Measurements from ENCODE around the gene KRT82.

Gene KRT82

DNA sequence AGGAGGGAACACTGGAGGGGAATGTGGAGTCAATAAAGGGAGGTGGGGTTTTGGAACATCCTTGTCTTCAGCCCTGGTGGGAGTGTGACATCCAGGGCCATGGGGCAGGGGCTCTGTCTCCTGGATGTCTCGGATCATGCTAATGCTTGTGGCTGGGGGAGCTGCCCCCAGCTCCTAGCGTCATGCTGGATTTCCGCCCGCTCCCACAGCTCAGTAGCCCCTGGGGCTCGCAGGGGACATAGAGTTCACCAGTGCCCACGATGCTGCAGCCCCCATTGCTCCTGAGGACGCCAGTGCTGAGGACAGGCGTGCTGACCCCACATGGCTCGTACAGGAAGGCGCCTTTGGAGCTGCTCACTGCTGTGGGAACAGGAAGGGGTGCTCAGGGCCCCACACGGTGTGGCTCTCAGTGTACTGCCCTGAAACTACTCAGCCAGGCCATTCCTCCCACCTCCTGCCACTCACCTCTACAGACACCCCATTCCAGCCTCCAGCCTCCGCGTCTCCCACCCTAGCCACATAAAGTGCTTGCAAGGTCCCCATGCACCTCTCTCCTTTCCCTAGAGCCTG, 11.2 kb downstream of the KRT82 start:
- no peaks in the 10 kb centered on the region for H4K20me1 ChIP-seq (ENCODE audit: insufficient read depth, low read length)
- TF ChIP-seq, protein P1, sequence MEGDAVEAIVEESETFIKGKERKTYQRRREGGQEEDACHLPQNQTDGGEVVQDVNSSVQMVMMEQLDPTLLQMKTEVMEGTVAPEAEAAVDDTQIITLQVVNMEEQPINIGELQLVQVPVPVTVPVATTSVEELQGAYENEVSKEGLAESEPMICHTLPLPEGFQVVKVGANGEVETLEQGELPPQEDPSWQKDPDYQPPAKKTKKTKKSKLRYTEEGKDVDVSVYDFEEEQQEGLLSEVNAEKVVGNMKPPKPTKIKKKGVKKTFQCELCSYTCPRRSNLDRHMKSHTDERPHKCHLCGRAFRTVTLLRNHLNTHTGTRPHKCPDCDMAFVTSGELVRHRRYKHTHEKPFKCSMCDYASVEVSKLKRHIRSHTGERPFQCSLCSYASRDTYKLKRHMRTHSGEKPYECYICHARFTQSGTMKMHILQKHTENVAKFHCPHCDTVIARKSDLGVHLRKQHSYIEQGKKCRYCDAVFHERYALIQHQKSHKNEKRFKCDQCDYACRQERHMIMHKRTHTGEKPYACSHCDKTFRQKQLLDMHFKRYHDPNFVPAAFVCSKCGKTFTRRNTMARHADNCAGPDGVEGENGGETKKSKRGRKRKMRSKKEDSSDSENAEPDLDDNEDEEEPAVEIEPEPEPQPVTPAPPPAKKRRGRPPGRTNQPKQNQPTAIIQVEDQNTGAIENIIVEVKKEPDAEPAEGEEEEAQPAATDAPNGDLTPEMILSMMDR (IDR thresholded peaks at IDR 0.05; ENCODE audit: low read depth, low read length) = no peak
- no peak for TF ChIP-seq EZH2phosphoT487 (IDR thresholded peaks at IDR 0.05; ENCODE audit: low read depth)
- H3K27me3 ChIP-seq (ENCODE audit: low read depth, low read length) = peaks cover 9% of the 10 kb centered on the region
- no peak overlapping the region for H3K4me3 ChIP-seq (ENCODE audit: low read length)
- H3K4me2 ChIP-seq (ENCODE audit: low read length) = no peak overlapping the region
- H3K4me1 ChIP-seq (ENCODE audit: low read length) = peaks cover 7% of the 10 kb centered on the region
- H3K9ac ChIP-seq (ENCODE audit: low read length) = no peak overlapping the region
- H2AFZ ChIP-seq (ENCODE audit: low read depth, low read length) = no peak overlapping the region
- H3K27ac ChIP-seq (ENCODE audit: low read length) = no peak overlapping the region
- H3K9me3 ChIP-seq (ENCODE audit: insufficient read depth, low read length) = no peaks in the 10 kb centered on the region
- no peaks in the 10 kb centered on the region for H3K79me2 ChIP-seq (ENCODE audit: low read length)
- no peaks in the 10 kb centered on the region for H3K36me3 ChIP-seq (replicated peaks; ENCODE audit: low read depth, low read length)

DNA sequence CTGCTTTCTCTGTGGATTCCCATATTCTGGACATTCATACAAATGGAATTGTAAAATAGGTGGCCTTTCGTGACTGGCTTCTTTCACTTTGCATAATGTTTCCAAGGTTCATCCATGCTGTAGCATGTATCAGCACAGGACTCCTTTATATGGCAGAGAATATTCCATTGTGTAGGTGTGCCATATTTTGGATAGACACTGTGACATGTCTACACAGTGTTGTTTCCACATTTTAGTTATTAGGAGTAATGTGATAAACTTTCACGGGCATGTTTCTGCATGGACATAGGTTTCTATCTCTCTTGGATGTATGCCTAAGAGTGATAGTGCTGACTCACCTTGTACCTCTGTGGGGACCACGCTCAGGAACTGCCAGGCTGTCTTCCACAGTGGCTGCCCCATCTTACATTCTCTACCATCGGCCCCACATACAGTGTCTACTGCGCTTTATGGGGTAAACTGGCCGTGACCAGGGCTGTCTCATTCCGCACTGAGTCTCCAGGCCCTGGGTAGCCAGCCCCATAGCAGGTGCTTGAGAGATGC, 13.6 kb downstream of the KRT82 start:
- H3K4me3 ChIP-seq (ENCODE audit: low read length) = no peak overlapping the region
- no peak for TF ChIP-seq EZH2phosphoT487 (IDR thresholded peaks at IDR 0.05; ENCODE audit: low read depth)
- TF ChIP-seq, protein P1 (IDR thresholded peaks at IDR 0.05; ENCODE audit: low read depth, low read length) = no peak
- no peak overlapping the region for H3K27ac ChIP-seq (ENCODE audit: low read length)
- peaks cover 7% of the 10 kb centered on the region for H3K4me1 ChIP-seq (ENCODE audit: low read length)
- H3K79me2 ChIP-seq (ENCODE audit: low read length) = no peaks in the 10 kb centered on the region
- H2AFZ ChIP-seq (ENCODE audit: low read depth, low read length) = no peak overlapping the region
- no peaks in the 10 kb centered on the region for H4K20me1 ChIP-seq (ENCODE audit: insufficient read depth, low read length)
- H3K36me3 ChIP-seq (replicated peaks; ENCODE audit: low read depth, low read length) = no peaks in the 10 kb centered on the region
- no peak overlapping the region for H3K9ac ChIP-seq (ENCODE audit: low read length)
- peaks cover 28% of the 10 kb centered on the region for H3K27me3 ChIP-seq (ENCODE audit: low read depth, low read length)
- H3K9me3 ChIP-seq (ENCODE audit: insufficient read depth, low read length) = no peaks in the 10 kb centered on the region
- no peak overlapping the region for H3K4me2 ChIP-seq (ENCODE audit: low read length)

DNA sequence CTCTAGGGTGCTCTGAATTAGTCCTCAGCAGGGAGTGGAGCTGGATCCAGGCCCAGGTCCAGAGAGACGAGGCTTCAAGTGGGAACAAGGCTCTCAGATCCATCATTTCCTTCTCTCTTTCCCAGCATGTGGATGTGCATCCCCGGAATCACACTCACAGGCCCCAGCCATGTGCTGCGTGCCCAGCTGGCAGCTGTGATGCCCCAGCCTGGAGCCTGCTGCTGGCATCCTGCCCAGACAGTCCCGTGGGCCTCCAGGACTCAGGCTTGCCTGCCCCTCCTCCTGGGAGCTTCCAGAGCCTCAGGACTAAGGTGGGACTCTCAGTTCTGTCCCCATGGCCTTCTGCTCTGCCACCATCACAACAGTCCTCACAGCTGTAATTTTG, 14.5 kb downstream of the KRT82 start:
- TF ChIP-seq, protein P1 (IDR thresholded peaks at IDR 0.05; ENCODE audit: low read depth, low read length) = no peak
- TF ChIP-seq EZH2phosphoT487 (IDR thresholded peaks at IDR 0.05; ENCODE audit: low read depth) = no peak

DNA sequence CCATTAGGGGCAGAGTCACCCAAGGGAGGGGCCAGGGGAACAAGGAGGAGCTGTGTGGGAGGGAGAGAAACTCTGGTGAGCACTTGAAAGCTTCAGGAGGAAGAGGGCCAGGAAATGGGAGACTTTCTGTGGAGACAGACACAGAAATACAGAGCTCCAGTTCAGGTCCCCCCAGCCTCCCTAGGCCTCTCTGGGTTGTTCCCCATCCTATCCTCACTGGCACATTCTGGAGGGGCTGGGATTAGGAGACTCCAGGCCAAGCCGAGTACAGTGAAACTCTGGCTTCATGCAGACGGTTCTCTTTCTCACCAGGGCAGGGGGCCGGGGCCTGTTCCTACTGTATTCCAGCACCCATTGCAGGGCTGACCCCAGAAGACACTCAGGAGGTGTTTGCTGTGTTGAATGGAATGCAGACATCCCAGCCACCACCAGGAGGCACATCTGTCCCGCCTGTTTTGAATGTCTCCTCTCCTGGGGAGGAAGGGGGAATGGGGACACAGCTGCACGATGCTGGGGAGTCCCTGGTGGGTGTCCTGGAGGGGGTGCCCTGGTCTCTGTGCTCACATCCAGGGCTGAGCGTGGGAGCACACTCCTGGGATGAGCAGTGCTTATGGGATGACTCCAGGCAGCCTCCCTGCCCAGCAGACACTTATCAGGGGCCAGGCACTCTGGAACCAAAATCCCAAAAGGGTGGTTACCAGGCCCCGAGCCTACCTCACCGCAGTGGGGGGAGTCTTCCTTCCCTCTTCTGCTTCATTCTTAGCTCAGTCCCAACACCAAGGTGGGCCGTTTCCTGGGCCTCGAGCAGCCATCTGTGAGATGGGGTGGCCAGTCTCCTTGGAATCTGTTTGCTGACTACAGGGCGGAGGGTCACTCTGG, 15.2 kb downstream of the KRT82 start:
- Histone ChIP-seq H3K27ac (ENCODE audit: low read length) (no peak overlapping the region), H3K4me3 (ENCODE audit: low read length) (no peak overlapping the region), H3K79me2 (ENCODE audit: low read length) (no peaks in the 10 kb centered on the region), H3K4me2 (ENCODE audit: low read length) (no peak overlapping the region), H3K36me3 (replicated peaks; ENCODE audit: low read depth, low read length) (no peaks in the 10 kb centered on the region), H3K27me3 (ENCODE audit: low read depth, low read length) (peaks cover 26% of the 10 kb centered on the region), H3K4me1 (ENCODE audit: low read length) (peaks cover 7% of the 10 kb centered on the region), H3K9me3 (ENCODE audit: insufficient read depth, low read length) (no peaks in the 10 kb centered on the region), H4K20me1 (ENCODE audit: insufficient read depth, low read length) (no peaks in the 10 kb centered on the region), H3K9ac (ENCODE audit: low read length) (no peak overlapping the region), H2AFZ (ENCODE audit: low read depth, low read length) (no peak overlapping the region)
- no peak for TF ChIP-seq EZH2phosphoT487 (IDR thresholded peaks at IDR 0.05; ENCODE audit: low read depth)
- TF ChIP-seq, protein P1 (IDR thresholded peaks at IDR 0.05; ENCODE audit: low read depth, low read length) = peak; percentile 70

More for the DNA sequence above, 14.5 kb downstream of the KRT82 start:
- Histone ChIP-seq H3K9me3 (ENCODE audit: insufficient read depth, low read length) (no peaks in the 10 kb centered on the region), H2AFZ (ENCODE audit: low read depth, low read length) (no peak overlapping the region), H3K4me1 (ENCODE audit: low read length) (peaks cover 7% of the 10 kb centered on the region), H3K4me2 (ENCODE audit: low read length) (no peak overlapping the region), H4K20me1 (ENCODE audit: insufficient read depth, low read length) (no peaks in the 10 kb centered on the region), H3K36me3 (replicated peaks; ENCODE audit: low read depth, low read length) (no peaks in the 10 kb centered on the region), H3K27ac (ENCODE audit: low read length) (no peak overlapping the region), H3K9ac (ENCODE audit: low read length) (no peak overlapping the region), H3K27me3 (ENCODE audit: low read depth, low read length) (peaks cover 22% of the 10 kb centered on the region), H3K4me3 (ENCODE audit: low read length) (no peak overlapping the region), H3K79me2 (ENCODE audit: low read length) (no peaks in the 10 kb centered on the region)

Measured in OCI-LY3 (cell line).